GM18858 (cell line): ENCODE data around the gene MRM1.

ENCODE experiments used
- ATAC-seq: cut with Tn5 transposase; IDR thresholded peaks from one replicate; pipeline ENCODE4 v1.9.1; 2021; ENCODE audit not compliant: unreplicated experiment

Gene MRM1

DNA sequence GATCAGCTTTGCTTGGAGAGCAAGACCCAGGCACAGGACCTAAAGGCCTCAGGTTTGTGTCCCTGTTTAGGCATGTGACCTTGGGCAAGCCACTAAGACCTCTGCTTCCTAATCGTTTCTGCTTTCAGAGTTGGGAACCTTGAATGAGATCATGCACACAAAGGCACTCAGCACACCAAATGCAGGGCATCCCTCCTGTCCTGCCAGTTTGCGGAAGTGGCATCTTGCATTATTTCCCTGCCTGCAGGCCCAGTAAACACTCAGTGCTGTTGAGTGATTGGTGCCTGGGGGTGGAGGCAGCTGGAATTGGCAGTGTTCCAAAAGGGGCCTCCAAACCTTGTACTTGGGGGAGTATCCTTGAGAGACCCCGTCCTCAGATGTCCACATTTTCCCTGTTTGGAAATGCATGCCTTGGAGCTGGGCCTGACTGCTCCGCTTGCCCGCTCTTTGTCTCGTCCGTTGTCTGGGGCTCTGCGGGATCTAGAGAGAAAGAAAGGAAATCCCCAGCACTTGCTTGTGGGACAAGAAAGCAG is 28.7 kb downstream of the MRM1 start:
- ATAC-seq: no peak

DNA sequence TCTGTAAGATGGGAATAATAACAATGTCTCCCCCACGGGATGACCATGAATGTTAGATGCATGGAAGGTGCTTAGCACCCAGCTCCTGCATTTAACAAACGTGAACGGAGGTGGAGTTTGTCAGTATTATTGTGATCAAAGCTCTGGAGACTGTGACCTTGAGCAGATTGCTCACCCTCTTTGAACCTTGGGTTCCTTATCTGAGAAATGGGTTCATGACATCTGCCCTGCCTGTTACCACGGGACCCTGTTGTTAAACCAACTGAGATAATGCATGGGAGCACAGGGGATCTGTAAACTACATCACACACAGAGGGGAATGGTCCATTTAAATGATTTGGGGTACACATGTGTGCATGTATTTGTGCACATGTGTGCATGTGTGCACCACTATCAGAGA is 29.6 kb downstream of the MRM1 start:
- ATAC-seq: no peak

DNA sequence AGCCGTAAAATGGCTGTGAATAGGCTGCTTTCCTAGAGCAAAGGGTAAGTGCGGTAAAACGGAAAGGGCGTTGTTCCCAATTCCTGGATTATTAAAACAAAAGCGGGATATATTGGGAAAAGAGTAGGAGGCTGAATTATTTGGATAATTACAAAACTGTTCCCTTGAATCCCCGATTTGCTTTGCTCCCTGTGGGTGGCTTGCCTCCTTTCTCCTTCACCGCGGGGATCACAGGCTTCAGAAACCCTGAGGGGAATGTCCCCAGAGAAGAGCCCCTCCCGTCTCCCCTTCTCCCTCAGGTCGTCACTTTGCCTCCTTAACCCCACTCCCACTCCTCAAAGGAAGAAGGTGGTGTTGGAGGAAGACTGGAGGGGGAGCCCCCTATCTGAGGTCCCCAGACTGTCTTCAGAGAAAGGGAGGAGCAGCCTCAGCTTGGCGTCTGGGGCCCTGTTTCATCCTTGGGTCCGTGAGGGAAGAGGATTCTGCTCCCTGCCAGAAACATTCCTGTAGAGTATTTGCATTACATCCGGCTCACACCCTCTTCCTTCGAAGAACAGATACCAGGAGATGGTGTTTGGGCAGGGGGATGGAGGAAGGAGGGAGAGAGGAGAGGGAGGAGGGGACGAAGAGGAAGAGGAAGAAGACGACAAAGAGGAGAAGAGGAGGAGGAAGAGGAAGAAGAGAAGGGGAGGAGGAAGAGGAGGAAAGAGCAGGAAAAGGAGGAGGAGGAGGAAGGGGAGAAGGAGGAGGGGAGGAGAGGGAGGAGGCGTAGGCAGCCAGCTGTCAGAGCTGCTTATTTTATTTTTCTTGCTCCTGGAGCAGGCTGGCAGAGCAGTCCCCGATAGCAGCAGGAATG is 31.8 kb downstream of the MRM1 start:
- ATAC-seq: no peak

GRCh38 chr17:36640346-36640745 is 39.0 kb downstream of the MRM1 start:
- ATAC-seq: no peak

DNA sequence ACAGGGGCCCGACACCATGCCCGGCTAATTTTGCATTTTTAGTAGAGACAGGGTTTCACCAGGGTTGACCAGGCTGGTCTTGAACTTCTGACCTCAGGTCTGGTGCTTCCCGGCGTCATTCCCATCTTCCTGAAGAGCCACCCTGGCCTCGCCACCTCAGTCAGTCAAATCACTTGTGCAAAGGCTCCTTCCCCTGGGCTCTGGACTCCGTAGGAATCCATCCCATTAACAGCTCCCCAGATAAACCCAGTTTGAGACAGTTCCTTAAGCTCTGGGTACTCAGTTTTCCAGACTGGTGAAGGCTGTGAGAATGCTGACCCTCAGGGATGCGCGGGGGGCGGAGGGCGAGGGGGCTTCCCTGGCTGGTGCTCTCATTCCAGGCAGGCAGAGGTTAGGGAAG is 39.5 kb downstream of the MRM1 start:
- ATAC-seq: no peak

DNA sequence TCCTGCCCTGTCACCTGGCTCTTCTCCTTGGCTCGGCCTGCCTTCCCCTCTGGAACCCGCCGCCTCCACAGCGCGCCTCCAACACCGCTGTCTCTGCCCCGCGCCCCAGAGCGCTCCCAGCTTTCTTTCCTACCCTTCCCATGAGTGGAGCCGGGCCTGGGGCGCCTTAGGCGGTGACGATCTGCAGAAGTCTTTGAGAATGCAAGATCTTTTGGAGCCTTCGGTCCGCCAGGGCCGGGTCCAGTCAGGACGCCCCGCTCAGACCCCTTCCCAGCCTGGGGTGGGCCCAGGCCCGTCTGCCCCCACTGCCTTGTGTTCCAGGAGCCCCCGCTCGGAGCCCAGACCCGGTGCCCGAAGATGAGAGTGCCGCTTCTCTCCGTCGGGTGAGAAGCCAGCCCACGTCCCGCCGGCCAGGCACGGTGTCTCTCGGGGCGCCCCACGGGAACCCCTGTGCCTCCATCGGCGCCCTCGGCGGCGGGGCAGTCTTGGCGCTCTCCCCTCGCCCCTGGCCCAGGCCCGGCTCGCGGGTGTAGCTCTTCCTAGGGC is 40.0 kb downstream of the MRM1 start:
- ATAC-seq: no peak

DNA sequence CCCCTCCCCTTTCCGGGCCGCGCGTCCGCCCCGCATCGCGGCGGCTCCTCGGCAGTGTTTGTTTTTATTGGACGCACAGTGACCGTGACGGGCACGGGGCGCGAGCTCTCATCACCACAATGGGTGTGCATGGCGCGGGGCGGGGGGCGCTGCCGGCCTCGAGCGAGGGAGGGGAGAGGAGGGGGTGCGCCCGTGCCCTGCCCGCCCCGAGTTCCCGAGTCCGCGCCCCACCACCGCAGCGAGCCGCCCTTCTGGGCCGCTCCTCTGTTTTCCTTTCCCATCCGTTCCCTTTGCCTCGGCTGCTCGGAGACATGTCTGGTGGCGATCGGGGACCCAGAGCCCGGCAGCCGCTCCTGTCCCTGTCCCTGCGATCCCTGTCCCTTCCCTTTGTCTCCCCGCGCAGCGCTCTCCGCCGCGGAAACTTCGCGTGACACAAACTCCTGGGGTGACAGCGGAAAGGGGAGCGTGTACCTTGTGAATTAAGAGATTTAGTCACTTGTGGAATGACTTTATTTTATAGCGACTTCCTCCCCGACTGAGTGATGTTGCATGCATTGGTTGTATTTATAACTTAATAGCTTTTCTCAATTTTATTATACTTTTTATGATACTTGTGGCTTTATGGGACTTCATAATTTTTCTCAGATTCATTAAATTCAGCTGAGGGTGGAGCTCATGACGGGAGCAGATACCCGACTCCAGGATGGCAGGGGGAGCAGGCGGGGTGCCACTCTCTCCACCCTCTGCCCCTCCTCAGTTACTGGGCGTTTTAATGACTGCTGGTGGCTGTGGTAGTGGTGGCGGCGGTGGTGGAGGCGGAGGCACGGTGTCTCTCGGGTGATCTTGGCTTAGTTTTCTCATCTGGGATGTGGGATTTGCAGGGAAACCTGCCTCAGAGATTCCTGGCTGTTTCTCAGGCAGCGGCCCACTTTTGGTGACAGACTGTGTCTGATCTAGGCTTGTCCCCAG is 40.8 kb downstream of the MRM1 start:
- ATAC-seq: no peak

DNA sequence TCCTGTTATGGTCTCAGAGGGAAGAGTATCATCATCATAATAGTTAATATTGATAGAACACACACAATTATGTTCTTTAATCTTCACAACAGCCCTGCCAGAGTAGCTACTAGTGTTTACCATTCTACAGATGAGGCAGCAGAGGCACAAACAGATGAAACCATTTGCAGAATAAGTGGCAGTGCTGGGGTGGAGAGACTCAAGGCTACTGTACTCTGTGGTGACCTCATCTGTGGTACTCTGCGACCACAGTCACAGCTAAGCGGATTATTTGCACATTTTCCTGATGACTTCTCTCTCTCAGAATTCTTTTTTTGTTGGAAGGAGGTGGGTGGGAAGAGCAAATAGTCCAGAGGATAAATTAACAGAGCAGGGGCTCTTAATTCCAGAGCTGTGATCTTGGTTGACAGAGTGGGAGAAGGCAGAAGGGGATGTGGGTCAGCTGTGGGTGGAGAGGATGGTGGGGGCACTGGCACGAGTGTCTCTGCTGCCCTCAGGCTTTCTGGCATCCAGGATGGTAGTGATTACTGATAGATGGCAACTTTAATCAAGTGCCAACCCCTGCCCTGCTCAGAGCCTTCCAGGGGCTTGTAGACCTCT is 41.8 kb downstream of the MRM1 start:
- no peak for ATAC-seq

DNA sequence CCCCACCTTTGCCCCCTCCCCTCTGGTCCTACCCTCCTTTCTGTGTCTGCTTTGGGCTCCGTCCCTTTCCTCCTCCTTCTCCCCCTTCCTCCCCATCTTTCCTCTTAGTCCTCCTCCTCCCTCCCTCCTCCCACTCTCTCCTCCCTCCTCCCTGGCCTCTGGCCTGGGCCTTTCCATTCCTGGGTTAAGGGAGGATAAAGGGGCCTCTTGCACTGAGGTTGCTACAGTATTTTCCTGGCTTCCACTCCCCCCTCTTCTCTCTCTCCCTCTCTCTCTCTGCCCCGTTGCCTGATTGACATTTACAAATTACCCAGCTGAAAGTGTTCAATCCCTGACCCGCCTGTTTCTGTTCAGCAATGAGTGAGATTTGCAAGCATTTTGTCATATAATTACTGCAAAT is 44.0 kb downstream of the MRM1 start:
- no peak for ATAC-seq

GRCh38 chr17:36647636-36648035 is 46.3 kb downstream of the MRM1 start:
- no peak for ATAC-seq

DNA sequence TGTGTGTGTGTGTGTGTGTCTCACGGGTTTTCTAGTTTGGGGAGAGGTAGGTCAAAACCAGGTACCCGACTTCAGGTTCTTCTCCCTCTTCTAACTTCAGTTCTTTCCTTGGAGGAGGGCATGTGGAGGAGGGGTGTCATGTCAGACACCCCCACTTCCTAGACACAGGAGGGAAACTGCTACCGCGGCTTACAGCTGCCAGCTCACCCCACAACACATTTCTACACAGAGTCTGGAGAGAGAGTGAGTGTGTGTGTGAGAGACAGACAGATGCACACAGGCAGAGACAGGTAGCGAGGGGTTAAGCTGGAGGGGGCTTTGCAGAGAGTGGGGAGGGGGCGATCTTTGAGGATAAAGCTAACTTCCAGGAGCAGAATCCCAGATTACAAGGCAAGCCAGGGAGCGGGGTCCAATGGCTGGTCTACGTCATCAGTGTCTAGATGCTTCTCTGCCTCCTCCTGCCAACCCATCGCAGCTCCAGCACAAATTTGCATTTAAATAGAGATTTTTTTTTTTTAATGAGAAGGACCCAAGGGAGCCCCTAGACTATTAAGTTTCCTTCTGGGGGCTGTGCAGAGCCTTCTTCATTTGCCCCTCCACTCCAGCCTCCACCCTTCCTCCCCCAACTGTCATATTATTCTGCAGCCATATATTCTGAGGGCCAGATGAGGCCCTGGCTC is 48.9 kb downstream of the MRM1 start:
- no peak for ATAC-seq

DNA sequence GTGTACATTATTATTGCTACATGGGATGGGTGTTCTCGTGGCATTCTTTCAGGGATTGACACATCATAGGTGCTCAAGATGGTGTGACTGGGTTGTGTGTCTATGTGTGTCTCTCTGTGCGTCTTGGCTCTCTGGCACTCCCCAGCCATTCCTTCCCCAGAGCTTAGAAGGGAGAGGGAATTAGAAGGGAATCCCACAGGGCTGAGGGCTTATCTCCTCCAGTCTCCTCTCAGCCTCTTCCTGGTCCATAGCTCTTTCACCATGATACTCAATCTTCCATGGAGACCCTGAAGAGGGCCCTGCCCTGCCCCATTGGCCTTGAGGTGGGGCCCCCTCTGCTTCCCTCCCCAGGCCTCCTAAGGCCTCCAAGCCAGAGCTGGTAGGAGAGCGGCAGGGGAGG is 52.0 kb downstream of the MRM1 start:
- ATAC-seq: no peak

GRCh38 chr17:36653856-36654255 is 52.5 kb downstream of the MRM1 start:
- no peak for ATAC-seq

- no peak for ATAC-seq
These were observed 54.3 kb downstream of the MRM1 start for GRCh38 chr17:36655726-36656125.

GRCh38 chr17:36657390-36657762 is 56.0 kb downstream of the MRM1 start:
- ATAC-seq: no peak

- ATAC-seq: no peak
These were observed 56.5 kb downstream of the MRM1 start for GRCh38 chr17:36657763-36658490.
